ENCODE results near the gene SORBS2.

The SORBS2 gene

DNA sequence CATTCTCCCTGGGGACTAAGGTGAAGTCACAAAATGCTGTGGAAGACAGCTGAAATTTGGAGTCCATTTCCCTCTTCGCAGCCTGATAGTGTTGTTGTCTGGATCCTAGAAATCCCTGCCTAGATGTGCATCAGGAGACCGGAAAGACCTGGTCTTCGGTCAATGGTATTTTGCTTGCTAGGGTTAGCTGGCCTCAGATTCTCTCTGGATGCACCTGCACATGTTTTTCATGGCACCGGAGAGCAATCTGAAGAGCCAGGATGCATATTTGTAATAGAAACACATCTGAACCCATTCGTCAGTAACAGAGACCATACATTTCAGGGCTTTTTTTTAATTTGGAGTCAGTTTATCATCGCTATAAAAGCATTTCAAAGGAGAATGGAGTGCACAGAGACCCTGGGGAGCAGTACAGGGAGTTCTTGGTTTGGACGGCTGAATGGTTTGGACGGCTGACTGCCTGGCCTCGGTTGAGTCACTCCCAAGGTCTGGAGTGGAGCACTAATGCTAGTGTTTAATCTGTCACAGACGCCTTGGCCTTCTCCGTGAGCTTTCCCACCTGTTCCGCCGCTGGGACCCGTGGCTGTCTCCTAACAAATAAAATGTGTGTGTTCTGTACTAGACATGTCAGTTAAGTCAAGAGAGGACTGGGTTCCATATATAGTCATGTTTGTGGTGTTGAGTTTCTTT lies 269.2 kb downstream of the SORBS2 start:
- DNase-seq, result no peak

- DNase-seq, result no peak
Observed at GRCh38 chr4:185541251-185541727, 270.7 kb downstream of the SORBS2 start.

- DNase-seq, result no peak
Observed at GRCh38 chr4:185540487-185541120, 271.4 kb downstream of the SORBS2 start.

GRCh38 chr4:185540040-185540439 lies 272.0 kb downstream of the SORBS2 start:
- no peak for DNase-seq

DNA sequence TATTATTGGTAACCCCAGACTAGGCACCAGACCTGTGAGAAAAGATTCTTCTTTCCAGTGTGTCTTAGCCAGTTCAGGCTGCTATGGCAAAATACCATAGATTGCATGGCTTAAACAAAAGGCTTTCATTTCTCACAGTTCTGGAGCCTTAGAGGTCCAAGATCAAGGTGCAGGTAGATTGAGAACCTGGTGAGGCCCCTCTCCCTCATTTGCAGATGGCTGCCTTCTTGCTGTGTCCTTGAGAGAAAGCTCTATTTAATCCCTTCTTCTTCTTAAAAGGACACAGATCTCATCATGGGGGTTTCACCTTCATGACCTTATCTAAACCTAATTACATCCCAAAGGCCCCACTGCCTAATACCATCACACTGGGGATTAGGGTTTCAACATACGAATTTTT lies 273.2 kb downstream of the SORBS2 start:
- no peak for DNase-seq

GRCh38 chr4:185536411-185536709 lies 275.6 kb downstream of the SORBS2 start:
- DNase-seq, result no peak

GRCh38 chr4:185535612-185536410 lies 276.2 kb downstream of the SORBS2 start:
- DNase-seq, result no peak
